RWPE2 (cell line): ENCODE measurements around the gene PABPC4L.

Experiments used
- ATAC-seq: fragments of 200-7000 bp; cut with Tn5 transposase; 3 replicates; pipeline ENCODE4 v1.9.1; 2021; ENCODE audit warnings: low read depth
- DNase-seq: peaks from one replicate; pipeline ENCODE4 v3.0.0-alpha.2; 2020; ENCODE audit warnings: low spot score
- H3K27ac ChIP-seq: fragments of 450-650 bp; 2 replicates; pipeline ENCODE4 v1.5.1; 2017; ENCODE audit warnings: mild to moderate bottlenecking; ENCODE audit not compliant: poor library complexity, severe bottlenecking
- H3K27me3 ChIP-seq: fragments of 250-450 bp; sonication (Bioruptor Pico); 2 replicates; pipeline ENCODE4 v1.5.1; 2021; ENCODE audit warnings: mild to moderate bottlenecking, moderate library complexity; ENCODE audit not compliant: insufficient read depth, poor library complexity, severe bottlenecking
- H3K36me3 ChIP-seq: fragments of 250-450 bp; sonication (Bioruptor Pico); 2 replicates; pipeline ENCODE4 v1.5.1; 2020; ENCODE audit warnings: low read depth, mild to moderate bottlenecking, moderate library complexity
- H3K4me1 ChIP-seq: fragments of 250-450 bp; sonication (Bioruptor Pico); 2 replicates; pipeline ENCODE4 v1.5.1; 2021; ENCODE audit warnings: mild to moderate bottlenecking, moderate library complexity; ENCODE audit not compliant: insufficient read depth, poor library complexity, severe bottlenecking
- H3K4me3 ChIP-seq: fragments of 250-450 bp; sonication (Bioruptor Pico); 2 replicates; pipeline ENCODE4 v1.5.1; 2021; ENCODE audit warnings: mild to moderate bottlenecking, moderate library complexity; ENCODE audit not compliant: severe bottlenecking
- H3K9me3 ChIP-seq: fragments of 250-450 bp; sonication (Bioruptor Pico); 2 replicates; pipeline ENCODE4 v1.5.1; 2021; ENCODE audit warnings: mild to moderate bottlenecking, moderate library complexity; ENCODE audit not compliant: severe bottlenecking
- CTCF ChIP-seq: fragments of 450-650 bp; IDR thresholded peaks from one replicate; pipeline ENCODE4 v1.5.1; 2017; ENCODE audit warnings: mild to moderate bottlenecking, moderate library complexity; ENCODE audit not compliant: poor library complexity, severe bottlenecking

The PABPC4L gene

DNA sequence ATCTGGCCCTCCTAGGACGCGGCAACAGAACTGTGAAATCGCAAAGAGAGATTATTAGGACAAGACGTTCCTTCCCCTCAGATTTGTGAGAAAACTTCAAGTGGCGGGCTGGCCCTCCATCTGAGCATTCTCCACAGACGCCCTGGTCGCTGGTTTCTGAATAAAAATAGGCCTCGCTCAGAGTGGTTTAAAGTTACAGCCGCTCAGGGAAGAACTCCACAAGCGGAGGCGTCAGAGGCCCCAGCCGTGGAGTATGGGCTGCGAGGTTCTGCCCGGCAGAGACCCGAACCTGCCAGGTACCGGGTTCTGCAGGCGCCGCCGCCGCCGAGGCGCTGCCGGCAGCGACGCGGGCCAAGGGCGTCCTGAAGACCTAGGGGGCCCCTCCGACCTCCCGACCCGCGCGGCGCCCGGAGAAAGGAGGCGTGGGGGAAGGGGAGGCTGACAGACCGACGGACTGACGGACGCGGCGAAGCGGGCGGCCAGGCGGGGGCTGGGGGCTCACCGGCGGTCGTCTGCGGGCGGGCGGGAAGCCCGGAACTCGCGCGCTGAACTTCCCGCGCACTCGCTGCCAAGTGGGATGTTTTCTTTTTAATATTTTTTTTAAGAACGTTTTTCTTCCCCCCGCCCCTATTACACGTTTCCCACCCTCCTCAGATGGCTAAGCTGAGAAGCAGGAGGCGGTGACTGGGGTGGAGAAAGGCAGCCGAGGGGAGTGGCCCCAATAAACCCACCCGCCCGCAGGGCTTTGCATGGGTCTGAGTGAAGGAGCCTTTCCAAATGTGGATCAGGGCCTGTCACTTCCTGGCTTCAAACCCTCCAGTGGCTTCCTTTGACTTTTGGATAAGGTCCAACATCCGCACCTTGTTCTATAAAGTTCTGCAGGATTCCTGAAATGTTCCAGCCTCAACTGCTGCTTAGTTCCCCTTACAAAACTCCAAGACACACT lies at the start of gene PABPC4L:
PABPC4L (minus strand) TSS at position 574 of the 946 bp plus-strand sequence. CDS start 770 bp downstream, outside the sequence.
- Histone ChIP-seq H3K4me1 (peaks cover 7% of the 10 kb centered on the region), H3K27me3 (no peaks in the 10 kb centered on the region), H3K27ac (peak within 1 kb of the TSS; percentile 15), H3K9me3 (no peaks in the 10 kb centered on the region), H3K4me3 (peak within 1 kb of the TSS; percentile 43), H3K36me3 (no peaks in the 10 kb centered on the region)
- TF ChIP-seq CTCF: no peak
- ATAC-seq (peak; percentile 89), DNase-seq (no peak)

DNA sequence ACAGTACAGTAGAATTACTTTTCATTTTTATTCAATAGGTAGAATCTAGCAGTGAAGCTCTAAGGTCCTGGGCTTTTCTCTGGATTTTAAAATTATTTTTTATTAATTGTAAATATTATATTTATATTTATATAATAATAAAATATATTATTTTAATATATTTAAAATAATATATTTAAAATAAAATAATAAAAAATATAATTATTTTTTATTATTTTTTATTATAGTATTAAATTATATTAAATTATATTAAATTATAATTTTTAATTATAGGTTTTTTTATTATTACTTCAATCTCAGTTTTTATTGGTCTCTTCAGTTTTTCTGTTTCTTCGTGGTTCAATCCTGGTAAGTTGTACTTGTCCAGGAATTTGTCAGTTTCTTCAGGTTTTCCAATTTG lies 49.7 kb upstream of the PABPC4L start:
- no peak for ATAC-seq

GRCh38 chr4:134243742-134244713 lies 42.4 kb upstream of the PABPC4L start:
- no peak for TF ChIP-seq CTCF
- H3K9me3 ChIP-seq: no peaks in the 10 kb centered on the region
- H3K27me3 ChIP-seq: no peaks in the 10 kb centered on the region
- no peak overlapping the region for H3K27ac ChIP-seq
- H3K4me1 ChIP-seq: no peaks in the 10 kb centered on the region
- no peak overlapping the region for H3K4me3 ChIP-seq
- no peaks in the 10 kb centered on the region for H3K36me3 ChIP-seq
- DNase-seq: peak; percentile 38
- ATAC-seq: no peak

More for the DNA sequence above, 49.7 kb upstream of the PABPC4L start:
- no peak for TF ChIP-seq CTCF
- Histone ChIP-seq H3K27me3 (no peaks in the 10 kb centered on the region), H3K9me3 (no peaks in the 10 kb centered on the region), H3K4me3 (no peak overlapping the region), H3K27ac (no peak overlapping the region), H3K36me3 (no peaks in the 10 kb centered on the region), H3K4me1 (no peaks in the 10 kb centered on the region)
- no peak for DNase-seq

DNA sequence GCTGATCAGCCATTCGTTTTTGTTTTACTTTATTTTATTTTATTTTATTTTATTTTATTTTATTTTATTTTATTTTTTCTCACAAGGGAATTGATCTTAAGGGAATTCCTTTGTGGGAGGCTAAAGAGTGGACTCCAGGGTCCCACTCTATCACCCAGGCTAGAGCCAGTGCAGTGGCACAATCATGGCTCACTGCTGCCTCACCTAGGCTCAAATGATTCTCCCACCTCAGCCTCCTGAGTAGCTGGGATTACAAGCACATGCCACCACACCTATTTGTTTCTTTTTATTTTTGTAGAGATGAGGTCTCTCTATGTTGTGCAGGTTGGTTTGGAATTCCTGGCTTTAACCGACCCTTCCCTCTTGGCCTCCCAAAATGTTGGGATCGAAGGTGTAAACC lies 17.5 kb upstream of the PABPC4L start:
- no peaks in the 10 kb centered on the region for H3K9me3 ChIP-seq
- DNase-seq (no peak), ATAC-seq (no peak)
- TF ChIP-seq CTCF: no peak
- H3K4me1 ChIP-seq: no peaks in the 10 kb centered on the region
- H3K36me3 ChIP-seq: no peaks in the 10 kb centered on the region
- no peaks in the 10 kb centered on the region for H3K27me3 ChIP-seq
- no peak overlapping the region for H3K27ac ChIP-seq
- no peak overlapping the region for H3K4me3 ChIP-seq
